ENCODE measurements around the gene APOL4.
"Not testable (repeated sequence)": the region's sequence is repeated elsewhere in the genome, so short reads cannot be mapped to it uniquely, and the experiment has no call there.

APOL4 gene

DNA sequence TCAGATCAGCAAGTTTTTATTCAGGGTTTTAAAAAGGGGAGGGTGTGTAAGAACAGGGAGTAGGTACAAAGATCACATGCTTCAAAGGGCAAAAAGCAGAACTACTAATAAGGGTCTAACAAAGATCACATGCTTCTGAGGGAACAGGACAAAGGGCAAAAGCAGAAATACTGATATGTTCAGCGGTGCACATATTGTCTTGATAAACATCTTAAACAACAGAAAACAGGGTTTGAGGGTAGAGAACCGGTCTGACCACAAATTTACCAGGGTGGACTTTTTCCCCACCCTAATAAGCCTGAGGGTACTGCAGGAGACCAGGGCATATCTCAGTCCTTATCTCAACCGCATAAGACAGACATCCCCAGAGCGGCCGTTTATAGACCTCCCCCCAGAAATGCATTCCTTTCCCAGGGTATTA is 7.9 kb upstream of the APOL4 start:
- not testable (repeated sequence) for H3K4me3 ChIP-seq (ENCODE audit: low read depth, low read length)

DNA sequence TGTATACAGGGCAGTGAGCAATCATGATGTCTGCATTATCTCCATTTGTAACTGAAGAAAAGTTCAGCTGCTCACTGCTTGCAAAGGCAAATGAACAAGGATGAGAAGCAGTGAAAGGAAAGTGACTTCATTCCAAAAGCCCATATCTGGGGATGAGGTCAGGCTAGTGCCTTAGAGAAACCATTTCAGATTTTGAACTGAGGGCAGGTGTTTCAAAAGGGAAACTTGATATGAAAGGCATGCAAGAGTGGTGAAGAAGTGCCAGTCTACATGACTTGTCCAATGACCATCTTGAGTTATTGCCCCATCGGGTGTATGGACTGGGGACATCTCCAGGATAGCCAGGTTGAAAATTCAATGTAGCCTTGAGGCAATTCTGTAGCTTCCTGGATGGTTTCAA is 7.3 kb upstream of the APOL4 start:
- H3K4me3 ChIP-seq (ENCODE audit: low read depth, low read length), result no peak overlapping the region

DNA sequence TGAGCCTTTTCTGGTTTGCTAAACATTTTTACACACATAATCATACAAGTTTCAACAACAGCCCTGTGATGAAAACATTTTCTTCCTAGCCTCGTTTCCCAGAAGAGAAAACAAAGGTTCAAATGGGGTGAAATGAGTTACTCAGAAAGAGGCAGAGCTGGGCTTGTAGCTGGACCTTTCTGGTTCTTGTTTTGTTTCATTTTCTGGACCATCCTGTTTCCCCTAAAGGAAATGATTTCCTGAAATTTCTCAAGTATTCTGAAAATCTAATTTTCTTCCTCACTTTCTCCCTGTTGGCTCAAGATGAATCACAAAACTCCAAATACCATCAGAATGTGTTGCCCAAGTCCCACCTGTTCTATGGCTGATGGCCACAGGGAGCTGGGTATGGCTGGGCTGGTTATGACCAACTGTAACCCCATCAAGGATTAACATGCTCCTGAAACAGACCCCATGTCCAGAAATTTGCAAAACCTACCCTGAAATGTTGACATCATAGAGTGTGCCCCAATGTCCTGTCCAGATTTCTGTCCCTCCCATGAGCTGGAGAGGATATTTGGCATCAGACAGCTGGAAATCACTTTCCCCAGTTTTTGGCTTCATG is 6.7 kb upstream of the APOL4 start:
- no peak overlapping the region for H3K4me3 ChIP-seq (ENCODE audit: low read depth, low read length)

DNA sequence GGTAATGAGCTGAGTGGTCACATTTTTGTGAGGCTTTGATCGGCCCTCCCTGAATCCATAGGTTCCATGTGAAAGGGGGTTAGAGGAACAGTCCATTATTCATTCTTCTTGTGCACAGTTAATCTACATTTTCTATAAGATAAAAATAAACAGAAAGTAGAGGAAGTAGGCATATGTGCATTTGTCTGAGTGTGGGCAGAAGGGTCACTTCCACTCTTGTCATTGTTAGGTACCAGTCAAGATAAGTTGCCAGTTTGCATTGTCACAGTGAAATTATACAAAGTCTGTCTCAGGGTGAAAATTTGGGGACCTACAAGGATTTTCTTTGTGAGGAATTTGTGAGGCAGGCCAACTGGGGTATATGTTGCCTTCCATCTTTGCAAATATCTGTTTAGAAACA is 4.6 kb upstream of the APOL4 start:
- H3K4me3 ChIP-seq (ENCODE audit: low read depth, low read length), result no peak overlapping the region

DNA sequence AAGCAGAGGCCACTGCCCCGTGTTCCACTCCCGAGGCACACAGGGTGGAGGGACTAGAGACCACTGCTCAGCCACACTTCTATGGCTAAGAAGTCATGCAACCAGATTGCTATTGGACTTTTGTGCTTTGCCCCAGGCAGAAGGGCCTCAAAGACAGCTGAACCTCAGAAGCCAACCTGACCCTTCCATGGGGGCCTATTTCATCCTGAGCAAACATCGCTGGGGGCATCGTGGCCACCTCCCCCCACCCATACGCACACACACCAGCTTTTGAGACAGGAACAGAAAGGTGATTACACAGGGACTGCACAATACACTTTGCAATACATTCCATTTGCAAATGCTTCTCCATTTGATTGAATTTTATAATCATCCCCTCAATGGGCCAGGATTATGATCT is 4.0 kb upstream of the APOL4 start:
- not testable (repeated sequence) for H3K4me3 ChIP-seq (ENCODE audit: low read depth, low read length)

DNA sequence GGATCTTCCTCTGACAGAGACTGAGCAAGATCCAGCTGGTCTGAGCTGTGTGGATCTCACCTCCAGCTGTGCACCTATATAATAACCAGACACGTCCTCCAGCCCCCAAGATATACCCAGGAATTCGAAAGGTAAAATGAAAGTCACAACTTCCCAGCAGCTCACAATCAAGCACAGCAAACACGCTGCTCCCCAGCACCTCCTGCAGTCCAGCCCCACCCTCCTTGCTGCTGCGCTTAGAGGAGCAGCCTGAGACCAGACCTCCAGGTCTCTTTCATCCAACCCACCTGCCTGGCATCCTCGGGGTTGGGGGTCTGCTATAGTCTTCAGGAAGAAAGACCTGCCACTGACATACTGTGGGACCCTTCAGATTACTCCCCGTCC is 3.0 kb upstream of the APOL4 start:
- H3K4me3 ChIP-seq (ENCODE audit: low read depth, low read length), result no peak overlapping the region

DNA sequence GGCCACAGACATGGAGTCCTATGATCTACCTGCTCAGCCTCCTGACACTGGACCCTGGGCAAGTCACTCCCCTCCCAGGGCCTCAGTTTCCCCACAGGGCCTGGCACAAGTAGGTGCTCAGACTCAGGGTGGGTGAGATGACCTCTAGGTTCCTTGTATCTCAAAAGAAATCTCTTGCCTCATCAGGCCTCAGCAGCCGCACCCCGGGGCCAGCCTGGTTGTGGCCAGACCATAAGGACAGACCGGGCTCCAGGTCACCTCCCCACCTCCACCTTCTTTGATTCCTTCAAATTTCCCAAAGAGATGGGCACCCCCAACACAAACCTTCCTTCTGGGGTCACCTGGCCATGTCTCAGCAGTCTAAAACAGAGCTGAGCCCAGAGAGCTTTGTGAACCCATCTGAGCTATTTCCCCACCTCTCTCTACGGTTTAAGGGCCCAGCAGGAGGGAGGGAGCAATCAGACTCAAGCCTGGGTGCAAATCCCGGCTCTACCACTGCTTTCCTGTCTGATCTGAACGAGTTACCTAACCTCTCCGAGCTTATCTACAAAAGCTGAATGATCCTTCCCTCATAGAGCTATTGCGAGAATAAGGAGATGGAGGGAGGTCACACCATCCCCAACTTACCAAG is 2.5 kb upstream of the APOL4 start:
- H3K4me3 ChIP-seq (ENCODE audit: low read depth, low read length), result no peak overlapping the region

DNA sequence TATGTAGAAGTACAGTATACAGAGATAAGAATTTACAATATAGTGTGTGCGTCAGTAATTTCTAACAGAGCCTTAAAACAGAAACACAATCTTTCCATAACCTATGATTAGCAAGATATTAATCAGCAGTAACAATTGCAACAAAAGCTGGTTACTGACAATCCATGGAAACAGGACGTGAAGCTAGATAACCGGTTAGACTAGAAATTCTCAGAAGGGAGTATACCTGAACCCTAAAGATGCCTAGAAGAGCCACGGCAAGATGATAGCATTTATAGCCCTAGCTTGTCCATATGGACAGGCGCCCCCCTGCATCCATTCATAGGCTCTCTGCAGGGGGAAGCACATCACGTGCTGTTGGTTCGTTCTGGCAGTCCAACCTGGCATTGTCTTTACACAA is 1.8 kb upstream of the APOL4 start:
- H3K4me3 ChIP-seq (ENCODE audit: low read depth, low read length), result not testable (repeated sequence)

DNA sequence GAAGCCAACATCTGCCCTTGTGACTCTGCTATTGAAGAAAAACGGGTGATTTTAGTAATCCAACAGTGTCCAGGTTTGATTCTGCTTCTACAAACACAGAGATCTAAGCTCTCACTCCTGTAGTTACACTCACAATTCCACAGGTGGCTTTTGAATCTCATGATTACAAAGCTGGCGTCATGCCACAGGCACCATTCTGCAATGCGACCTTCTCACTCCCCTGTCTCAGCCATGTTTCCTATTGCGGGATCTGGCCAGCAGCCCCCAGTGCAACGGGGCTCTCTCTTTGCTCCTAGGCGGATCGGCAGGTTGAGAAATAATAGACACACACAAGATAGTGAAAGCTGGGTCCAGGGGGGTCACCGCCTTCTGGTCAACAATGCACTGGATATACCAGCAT is 1.3 kb upstream of the APOL4 start:
- not testable (repeated sequence) for H3K4me3 ChIP-seq (ENCODE audit: low read depth, low read length)

DNA sequence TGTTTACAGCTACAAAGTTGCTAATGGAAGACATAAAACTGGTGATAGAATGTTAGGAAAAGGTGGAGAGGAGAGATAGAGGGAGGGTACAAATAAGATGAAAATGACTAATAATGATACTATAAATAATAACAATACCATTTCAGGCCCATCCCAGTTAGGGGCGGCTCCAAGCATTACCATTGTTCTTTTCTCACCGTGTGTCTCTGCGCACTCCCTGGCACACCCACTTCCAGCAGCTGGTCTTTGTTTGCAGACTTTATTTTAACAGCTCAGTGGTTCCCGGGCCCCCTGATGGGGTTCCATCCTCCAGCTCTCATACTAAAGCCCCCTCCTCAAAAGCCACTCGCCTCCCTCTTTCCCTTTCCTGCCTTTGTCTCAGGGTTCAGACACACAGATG is 584 bp downstream of the APOL4 start:
- H3K4me3 ChIP-seq (ENCODE audit: low read depth, low read length), result not testable (repeated sequence)

DNA sequence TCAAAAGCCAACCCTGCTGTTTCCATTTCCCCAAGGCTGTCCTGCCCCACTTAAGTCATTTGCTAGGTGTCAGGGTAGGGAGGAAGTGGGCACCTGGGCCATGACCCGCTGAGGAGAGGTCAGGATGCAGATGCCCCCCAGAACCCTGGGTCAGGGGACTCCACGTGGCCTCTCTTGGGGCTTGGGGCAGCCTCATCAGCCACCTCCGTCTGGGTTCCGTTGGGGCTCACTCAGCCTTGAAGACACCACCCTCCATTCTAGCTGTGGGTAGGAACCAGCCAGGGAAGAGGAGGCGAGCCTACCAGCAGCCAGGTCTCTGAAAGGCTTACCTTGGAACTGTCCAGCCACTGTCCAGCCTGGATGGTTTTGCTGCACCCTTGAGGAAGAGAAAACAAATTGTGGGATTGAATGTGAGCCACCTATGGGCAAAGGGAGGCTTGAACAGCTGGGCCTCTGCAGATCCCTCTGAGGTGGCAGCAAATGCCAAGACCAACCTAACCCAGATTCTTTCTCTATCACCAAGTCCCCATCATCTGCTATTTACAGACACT is 2.5 kb downstream of the APOL4 start:
- H3K4me3 ChIP-seq (ENCODE audit: low read depth, low read length), result no peak overlapping the region

DNA sequence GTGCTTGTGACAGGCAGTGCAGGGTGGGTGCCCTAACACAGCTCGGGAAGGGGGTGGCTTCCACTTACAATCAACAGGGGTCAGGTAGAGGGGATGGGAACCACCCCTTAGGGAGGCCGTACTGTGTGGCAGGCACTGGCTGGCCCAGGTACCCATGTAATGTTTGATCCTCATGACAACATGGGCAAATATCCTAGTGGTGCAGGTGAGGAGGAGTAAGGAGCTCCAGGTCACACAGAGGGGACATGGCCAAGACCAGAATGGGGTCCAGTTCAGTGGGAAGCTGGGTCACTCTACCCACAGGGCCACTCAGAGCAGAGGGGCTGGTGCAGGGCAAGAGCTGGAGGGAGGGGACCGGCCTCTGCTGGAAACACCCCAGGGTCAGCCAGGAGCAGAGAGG is 3.1 kb downstream of the APOL4 start:
- H3K4me3 ChIP-seq (ENCODE audit: low read depth, low read length), result no peak overlapping the region

DNA sequence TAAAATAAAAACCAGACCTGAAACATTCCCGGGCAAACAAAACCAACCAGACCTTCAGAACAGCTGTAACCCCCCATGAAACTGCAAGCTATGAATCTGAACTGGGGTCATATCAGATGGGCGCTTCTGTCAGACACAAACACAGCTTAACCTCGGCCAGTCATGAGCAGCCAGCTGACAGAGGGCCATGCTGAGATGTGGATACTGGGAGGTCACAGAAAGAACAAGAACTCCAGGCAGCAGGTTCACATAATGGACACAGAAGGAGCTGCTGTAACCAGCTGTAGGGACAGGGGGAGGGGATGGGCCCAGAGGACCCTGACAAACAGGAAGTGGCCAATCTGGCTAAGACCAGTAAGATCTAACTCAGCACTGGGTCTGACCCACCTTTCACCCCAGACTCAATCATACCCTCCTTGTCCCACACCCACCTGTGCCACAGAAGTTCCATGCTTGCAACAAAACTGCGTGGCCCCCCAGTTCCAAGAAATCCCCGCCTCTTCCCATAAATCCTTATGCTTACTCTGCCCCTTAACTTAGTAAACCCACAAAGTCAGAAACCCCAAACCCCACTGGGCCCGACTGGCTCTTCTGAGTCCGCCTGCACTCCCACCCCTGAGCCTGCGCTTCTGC is 4.0 kb downstream of the APOL4 start:
- H3K4me3 ChIP-seq (ENCODE audit: low read depth, low read length), result no peak overlapping the region

DNA sequence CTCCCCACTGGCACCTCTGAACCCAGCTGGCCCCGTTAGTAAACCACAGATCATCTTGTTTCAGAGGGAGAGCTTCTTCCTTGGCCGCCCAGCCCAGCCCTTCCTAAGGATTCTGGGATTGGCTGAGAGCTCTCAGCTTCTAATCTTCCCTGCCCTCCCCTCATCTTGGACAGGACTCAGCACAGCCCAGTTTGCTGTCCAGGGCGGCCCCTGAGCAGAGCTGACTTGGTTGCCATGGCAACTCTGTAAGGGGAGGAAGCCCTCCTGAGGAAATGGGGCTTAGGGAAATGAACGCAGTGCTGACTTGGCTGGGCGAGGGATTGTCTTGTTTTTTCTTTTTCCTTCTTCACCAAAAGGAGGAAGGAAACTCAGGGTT is 4.6 kb downstream of the APOL4 start:
- H3K4me3 ChIP-seq (ENCODE audit: low read depth, low read length), result no peak overlapping the region

DNA sequence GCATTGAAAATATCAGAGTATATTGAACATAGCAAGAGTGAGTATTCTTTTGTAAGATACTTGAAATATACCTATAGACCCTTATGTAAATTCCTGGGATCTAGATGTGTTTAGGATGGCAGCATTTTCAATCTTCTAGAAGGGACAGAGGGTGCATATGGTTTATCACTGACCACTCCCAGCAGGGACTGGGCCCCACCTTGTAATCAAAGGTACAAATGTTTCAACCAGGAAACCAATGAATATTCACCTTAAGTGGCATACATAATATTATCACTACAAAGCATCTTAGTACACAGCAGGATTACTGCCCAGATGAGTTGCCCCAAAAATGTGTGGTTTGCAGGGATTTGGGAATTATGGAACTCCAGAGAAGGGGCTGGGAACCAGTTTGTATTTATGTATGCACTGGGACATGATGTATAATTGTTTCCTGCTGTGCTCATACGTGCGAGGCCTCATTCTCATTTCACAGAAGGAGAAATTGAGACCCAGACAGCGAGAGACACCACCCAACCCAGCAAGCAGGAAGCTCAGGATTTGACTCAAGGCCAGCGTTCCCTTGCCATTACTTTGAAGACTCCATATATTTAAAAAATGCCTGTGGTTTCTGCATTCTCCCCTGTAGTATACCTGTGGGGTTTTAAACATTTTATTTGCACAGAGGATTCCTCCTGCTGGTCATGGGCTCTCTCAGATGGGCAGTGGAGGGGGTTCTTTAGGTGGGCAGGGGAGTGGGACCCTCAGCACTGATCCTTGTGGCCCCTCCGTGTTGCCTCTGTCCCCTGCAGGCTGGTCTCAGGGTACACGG is 5.2 kb downstream of the APOL4 start:
- no peak overlapping the region for H3K4me3 ChIP-seq (ENCODE audit: low read depth, low read length)

DNA sequence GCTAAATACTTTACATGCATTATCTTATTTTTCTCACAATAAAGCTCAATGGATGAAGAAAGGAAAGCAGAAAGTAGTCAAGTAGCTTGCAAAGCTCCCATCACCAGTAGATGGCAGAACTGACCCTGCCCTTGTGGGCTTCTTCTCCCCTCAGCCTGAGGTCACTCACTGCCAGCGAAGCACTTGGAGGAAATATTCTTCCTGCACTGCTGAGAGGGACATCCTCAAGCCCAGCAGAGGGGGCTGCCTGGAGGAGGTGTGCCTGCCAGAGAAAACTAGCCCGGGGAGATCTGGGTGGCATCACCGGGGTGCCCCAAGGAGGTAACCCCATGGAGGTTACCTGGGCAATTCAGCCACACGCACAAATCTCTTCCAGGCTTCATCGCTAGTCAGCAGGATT is 6.6 kb downstream of the APOL4 start:
- no peak overlapping the region for H3K4me3 ChIP-seq (ENCODE audit: low read depth, low read length)

DNA sequence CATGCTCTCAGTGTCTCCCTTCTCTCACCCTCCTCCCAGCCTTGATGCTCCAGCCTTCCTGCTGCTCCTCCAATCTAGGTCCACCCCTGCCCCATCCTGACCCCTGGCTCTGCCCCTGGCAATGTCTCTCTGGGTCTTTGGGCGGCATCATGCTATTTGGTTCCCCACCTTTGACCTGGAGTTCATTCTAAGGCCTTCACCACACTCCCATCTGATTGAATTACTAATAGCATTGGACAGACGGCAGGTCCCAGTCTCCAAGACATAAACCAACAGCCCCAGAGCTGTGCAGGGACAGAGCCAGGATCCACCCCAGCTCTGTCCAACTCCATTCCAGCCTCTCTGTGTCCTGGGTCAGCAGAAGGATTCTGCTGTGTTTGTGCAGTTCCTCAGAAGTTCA is 7.2 kb downstream of the APOL4 start:
- H3K4me3 ChIP-seq (ENCODE audit: low read depth, low read length), result no peak overlapping the region

DNA sequence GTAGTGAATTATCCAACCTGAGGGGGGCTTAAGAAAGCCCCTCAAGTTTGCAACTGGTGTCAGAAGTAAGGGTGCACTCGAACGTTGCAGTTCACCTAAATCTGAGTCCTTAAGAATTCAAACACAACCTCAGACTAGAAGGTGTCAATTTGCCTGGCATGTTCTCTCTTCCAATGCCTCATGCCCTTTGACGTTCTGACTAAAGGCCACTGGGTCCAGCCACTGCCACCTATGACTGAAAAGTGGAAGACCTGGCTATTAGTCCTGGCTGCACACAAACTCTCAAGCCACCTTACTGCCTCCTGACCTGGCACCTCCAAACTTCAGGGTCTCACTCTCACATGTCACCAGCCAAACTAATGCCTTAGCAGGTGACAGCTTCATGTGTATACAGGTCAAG is 8.0 kb downstream of the APOL4 start:
- no peak overlapping the region for H3K4me3 ChIP-seq (ENCODE audit: low read depth, low read length)

DNA sequence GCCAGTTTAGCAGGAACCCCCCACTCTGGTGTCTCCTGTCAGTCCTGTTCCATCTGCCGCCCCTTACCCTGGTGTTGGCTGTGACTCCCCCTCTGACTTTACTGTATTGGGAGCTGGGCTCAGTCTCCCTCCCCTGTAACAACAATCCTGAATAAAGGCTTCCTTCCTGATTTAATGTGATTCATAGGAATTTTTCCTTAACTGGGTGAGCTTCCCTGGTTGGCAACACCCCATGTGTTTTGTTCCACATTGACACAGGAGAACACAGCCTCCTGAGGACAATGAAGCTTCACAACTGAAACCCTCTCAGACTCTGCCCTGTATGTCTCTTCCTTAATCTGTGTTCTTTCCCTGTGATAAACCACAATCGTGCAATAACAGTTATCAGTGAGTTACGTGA is 8.4 kb downstream of the APOL4 start:
- no peak overlapping the region for H3K4me3 ChIP-seq (ENCODE audit: low read depth, low read length)

DNA sequence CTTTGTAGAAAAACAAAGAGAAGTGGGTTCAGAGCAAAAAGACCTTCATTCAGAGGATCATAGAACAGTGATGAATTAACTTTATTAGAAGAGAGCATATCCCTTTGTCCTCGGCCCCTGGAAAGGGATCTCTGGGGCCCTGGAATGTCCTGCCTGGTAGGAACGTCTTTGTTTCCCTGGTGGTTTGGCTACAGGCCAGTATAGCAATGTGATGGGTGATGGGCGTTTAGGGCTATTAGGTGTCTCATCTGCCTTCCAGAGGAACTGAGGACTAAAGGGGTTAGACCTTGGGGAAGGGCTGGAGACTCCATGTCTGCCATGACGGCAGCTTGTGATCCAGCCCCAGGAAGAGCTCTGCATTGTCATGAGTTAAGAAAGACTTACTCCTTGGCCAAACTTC is 9.1 kb downstream of the APOL4 start:
- H3K4me3 ChIP-seq (ENCODE audit: low read depth, low read length), result no peak overlapping the region

DNA sequence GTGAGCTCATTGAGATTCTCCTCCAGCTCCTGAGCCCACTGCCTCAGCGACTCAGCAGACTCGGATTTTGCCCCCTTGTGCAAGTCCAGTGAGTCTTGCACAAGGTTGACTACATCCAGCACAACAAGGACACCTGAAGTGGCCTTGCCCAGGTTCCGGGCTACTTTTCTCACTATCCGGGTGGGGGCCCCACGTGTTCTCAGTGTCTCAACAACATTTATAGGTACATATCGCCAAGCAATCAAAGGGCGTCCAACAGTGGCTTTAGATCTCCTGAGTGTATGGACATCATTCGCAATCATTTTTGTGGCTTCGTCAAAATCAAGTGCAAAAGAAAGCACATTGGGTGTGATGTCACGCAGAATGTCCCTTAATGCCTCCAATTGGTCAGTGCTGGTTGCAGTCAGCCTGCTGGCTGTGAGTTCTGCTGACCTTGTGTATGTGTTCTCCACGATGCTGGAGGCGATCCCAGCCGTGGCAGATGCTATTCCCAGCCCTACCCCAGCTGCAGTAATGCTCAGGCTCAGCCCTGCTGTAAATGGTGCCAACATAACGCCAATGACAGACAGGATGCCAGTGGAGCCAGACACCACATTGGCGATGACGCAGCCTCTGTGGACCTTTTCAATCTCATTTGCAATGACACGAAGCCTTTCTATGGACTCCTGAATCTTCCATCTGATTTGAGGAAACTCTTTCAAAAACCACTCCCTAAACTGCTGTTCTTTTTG is 10.3 kb downstream of the APOL4 start:
- H3K4me3 ChIP-seq (ENCODE audit: low read depth, low read length), result no peak overlapping the region
